NOMO-1 treated with DMSO at 0.1 percent for 48 hours (cell line): ENCODE data around the gene LRRFIP1.

ENCODE experiments used
- DNase-seq: peaks from one replicate; lab custom pipeline; 2025; ENCODE audit not compliant: unreplicated experiment; lab: John Stamatoyannopoulos, UW

LRRFIP1 gene

DNA sequence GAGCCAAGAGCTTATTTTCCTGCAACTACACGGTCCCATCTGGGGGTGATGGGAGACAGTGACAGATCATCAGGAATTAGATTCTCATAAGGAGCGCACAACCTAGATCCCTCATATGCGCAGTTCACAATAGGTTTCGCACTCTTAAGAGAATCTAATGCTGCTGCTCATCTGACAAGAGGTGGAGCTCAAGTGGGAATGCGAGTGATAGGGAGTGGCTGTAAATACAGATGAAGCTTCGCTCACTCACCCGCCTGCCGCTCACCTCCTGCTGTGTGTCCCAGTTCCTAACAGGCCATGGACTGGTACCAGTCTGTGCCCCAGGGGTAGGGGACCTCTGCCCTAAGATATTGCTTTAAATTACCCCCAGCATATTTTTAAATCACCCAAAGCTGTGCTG is 10.8 kb downstream of the LRRFIP1 start:
- DNase-seq, result no peak

DNA sequence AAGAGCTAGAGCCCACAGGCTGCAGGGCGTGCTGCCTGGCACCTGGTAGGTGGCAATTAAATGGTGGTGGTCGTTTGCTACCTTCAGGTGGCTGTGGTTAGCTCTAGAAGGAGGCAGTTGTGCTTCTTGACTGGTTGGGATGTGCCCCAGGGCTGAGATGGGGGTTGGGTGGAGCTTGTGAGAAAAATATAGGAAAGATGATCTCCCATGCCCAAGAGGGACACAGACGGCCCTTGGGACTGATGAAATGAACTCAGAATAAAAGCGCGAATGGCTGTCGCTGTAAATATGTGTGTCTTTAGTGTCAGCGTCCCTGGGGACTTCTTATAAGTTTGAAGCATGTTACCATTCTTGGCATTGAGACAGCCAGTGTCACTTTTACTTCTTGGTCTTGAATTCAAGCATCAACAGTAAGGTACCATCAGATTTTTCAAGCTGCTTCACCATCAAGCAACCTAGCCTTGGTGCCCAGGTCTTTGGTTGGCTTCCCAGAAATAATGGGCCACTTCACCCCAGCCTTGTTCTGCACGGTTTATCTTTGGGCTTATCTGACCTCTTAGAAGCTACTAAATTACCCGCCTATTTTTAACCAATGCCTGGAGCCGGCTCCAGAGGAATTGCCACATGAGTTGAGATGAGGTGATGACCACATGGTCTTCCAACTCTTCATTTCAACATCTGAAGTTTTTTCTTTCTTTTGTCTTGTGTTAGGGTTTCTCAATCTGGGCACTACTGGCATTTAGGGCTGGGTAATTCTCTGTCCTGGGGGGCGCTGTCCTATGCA is 11.9 kb downstream of the LRRFIP1 start:
- no peak for DNase-seq

DNA sequence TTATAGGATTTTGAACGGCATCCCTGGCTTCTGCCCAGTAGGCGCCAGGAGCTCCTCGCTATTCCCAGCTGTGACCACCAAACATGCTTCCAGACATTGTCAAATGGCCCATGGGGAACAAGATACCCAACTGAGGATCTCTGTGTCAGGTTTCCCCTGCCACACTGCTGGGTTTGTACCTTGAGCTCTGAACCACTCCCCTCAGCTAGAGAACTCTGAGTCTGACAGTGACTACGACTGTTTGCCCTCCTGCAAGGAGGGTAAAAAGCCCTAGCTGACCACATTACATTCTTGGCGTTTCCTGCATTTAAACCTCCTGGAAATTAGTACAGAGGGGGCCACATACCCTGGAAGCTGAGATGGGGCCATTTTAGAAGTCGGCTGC is 12.4 kb downstream of the LRRFIP1 start:
- DNase-seq, result no peak

DNA sequence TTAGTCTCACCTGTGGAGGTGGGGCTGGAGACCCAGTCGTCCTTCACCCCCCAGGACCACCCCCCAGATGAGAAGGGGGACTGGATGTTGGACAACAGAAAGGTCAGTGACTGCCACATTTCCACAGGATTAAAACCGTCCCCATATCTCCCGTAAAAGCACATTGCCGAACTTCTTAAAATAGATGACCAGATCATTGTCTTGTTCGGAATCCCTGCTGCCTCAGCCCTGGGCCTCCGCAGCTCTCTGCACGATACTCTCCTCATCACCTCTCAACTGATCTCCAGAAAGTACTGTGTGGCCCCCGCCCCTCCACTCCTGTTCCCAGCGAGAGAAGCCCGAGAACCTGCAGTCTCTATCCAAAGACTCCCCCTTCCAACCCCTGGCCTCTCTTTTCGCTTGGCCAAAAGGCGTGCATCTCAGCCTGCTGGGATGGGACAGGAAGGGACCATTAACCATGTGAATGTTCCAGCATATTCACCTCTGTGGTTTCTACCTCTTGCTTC is 13.2 kb downstream of the LRRFIP1 start:
- no peak for DNase-seq

DNA sequence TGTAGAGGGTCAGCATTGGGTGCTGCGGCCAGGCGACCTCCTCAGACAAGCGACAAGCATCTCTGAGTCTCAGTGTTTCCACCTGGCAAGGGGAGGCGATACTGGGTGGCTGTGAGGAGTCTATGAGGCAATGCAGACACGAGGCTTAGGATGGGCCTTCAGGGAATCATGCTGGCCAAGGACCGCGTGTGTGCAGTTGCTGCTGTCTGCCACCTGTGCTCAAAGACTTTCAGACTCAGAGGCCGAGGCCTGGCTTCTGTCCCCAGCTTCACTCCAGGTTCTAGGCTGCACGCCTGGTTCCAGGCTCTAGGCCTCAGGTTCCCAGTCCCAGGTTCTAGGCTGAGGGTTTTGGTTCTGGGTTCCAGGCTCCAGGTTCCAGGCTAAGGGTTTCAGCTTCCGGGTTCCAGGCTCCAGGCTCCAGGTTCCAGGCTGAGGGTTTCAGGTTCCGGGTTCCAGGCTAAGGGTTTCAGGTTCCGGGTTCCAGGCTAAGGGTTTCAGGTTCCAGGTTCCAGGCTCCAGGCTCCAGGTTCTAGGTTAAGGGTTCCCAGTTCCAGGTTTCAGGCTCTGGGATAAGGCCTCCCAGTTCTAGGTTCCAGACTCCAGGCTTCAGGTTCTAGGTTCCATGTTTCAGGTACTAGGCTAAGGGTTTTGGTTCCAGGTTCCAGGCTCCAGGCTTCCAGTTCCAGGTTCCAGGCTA is 14.8 kb downstream of the LRRFIP1 start:
- no peak for DNase-seq

DNA sequence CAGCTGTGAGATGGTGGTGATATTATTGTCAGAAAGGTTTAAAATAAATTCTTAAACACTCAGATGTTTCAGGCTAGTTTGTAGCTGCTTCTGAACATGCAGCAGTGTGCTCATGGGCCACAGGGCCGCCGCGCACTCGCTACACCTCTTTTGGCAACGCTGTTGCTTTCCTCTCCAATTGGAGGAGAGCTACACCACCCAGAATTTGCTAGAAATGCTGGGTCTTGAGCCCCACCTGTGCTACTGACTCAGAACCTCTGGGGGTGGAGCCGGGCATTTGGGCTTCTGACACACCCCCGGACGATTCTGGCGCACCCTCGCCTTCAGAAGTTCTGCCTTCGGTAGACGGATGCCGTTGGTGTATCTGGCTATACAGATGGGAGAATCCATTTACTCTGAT is 15.7 kb downstream of the LRRFIP1 start:
- no peak for DNase-seq

DNA sequence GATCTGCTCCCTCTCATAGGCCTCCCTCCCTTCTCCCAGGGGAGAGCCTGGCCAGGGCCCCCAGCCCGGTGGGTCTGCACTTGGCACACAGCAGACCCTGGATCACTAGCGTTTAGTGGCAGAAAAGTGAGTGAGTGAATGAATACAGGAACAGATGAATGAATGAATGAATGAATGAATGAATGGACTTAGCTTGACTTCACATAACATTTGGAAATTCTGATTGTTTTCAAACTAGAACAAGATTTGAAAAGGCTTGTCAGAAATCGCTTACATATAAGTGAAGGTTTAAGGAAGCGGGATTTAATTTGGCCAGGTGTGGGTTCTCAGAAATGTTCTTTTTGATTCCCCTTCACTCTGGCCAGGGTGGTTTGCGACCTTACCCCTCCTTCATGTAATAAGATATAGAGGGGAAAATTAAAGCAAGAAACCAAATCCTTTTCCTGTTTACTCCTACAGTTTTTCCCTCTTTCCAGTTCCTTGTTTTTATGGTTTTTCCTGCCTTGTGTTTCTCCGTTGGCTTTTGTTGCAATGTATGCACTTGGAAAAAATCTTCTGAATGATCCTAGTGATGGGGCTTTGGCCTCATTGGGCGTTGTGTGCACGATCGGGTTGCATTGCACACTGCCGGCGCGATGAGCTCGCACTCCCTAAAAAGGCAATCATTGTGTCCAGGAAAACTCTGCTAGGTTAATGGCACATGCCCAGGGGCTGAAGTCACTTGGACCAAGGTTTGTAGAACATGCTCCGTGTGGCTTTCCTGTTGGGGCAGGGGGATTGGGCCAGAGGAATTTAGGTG is 16.4 kb downstream of the LRRFIP1 start:
- DNase-seq, result no peak

DNA sequence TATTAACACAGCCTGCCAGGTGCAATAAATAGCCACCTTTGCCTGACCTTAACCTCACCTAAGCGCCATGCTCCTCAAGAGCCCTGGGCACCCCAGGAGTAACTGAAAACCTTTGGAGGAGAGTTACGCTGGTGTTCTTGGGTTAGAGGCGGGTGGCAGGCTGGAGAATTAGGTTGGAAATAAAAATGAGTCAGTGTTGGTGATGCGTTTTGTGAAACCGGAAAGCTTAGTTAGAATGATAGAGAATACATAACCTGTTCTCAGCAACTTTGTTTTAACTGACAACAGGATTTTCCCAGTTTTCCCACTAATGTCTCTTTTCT is 17.0 kb downstream of the LRRFIP1 start:
- no peak for DNase-seq

DNA sequence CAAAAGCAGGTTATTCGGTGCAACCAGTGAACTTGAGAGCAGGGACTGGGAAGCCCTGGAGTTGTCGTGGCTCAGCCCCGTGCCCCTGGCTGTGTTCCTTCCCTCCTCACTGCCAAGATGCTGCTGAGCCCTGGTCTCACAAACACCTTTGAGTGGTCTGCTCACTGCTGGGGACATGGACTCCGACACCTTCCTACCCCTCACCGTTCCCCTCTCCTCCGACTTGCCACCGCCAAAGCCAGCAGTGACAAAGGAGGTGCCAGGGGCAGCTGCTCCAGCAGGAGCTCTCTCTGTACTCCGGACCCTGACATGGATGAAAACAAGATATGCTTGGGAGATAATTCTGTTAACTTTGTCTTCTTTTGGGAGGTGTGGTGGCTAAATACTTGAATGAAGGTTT is 17.9 kb downstream of the LRRFIP1 start:
- no peak for DNase-seq

DNA sequence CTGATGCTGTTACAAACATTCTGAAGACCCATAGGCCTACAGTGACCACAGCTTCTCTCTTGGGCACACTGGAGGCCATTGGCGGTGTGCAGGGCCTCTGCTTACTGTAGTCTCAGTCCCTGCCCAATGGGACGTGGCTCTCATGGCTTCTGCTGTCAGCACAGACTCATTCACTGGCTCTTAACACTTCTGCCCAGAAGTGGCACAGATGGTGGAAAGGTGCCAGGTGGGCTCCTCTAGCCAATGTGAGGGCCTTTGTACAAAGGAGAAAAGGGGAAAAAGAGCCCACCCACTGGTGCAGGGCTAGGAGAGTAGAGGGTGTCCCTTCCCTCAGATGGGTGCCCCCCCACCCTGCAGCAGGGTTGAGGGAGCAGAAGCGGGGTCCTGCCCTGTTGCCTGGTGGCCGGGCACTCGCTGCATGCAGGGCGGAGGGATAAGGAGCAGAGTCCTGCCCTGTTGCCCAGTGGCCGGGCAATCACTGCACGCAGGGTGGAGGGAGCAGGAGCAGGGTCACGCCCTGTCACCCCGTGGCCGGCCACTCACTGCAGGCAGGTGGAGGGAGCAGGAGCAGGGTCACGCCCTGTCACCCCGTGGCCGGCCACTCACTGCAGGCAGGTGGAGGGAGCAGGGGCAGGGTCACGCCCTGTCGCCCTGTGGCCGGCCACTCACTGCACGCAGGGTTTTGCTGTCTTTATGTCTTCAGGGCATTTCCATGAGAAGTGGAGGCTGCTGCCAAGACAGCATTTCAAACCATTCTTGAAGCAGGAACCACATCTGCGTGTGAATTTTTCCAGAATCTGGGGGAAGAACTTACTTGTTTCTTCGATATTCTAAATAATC is 20.0 kb downstream of the LRRFIP1 start:
- no peak for DNase-seq

DNA sequence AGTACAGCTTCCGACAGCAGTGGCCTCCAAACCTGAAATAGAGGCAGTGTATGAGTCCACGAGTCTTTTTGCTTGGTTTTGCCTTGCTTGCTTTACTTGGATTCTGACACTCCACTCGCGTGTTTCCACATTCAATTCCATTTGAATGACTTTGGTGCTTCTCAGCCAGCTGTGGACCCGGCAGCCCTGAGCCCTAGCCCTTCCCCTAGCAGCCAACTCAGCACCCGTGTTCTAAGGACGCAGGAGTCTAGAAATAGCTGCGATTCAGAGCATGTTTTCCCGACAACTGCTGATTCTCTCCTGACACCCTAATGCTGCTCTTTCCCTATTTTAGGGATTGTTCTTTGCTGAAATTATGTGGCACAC is 20.6 kb downstream of the LRRFIP1 start:
- DNase-seq, result no peak

DNA sequence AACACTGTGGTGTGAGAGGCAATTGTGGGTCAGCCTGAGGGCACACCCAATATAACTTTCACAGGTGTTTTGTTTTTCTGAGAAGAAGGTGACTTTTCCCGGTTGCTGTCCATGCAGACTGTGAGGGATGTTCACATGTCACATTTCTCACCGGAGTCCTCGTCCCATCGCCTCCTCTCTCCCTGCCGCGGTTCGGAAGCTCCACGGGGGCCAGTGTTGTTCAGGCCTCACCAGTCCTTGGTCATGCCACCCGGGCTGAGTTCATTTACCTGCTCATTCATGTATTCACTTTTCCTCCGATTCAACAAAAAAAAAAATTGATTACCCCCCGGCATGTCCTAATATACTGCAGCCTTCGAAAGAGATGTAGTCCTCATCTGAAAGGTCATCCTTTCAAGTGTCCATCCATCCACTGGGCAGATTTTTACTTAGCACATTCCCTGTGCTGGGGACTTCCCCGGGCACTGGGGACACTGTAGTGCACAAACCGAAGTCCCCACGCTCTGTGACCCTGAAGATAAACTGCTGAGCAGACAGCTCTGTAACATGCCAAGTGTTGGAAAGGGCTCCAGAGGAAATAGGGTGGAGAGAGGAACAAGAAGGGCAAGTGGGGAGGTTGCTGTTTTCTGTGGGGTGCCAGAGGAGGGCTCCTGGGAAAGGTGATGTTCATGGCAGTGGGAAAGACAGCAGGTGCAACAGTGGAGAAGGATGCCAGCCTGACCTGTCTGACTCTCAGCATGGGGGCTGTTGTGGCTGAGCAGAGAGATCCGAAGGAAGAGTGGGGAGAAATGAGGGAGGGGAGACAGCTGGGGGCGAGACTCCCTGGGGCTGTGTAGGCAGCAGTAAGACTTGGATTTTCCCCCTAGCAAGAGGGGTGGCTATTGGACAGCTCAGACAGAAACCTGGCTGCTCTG is 22.4 kb downstream of the LRRFIP1 start:
- no peak for DNase-seq

DNA sequence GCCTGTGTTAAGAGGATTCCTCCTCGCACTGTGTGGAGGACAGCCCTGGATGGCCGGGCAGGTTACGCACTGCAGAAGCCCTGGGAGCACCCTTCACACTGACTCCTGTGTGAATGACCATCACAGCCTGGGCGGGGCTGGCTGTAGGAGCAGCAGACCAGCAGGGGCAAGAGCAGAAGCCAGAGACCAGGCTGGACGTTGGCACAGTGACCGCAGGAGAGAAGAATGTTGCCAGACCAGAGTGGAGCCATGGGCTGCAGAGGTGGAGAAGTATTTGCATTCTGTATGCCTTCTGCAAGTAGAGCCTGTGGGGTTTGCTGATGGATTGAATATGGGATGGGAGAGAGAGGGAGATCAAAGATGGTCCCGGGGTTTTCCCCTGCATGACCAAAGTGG is 23.1 kb downstream of the LRRFIP1 start:
- DNase-seq, result no peak

DNA sequence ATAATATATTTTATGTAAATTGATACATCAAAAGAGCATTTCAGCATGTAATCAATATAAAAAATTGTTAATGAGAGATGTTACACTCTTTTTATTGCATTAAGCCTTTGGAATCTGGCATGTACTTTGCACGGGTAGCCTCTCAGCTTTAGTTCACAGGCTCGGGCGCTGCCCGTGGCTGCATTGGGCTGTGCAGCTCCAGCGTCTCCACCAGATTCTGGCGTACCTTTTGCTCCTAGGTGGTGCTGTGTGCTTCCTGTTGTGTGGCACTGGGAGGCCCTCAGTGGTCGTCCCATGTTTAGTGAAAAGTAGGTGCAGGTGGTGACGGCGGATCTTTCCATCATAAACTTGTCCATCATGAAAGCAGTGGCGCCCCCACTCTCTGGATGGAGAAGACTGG is 24.4 kb downstream of the LRRFIP1 start:
- no peak for DNase-seq

DNA sequence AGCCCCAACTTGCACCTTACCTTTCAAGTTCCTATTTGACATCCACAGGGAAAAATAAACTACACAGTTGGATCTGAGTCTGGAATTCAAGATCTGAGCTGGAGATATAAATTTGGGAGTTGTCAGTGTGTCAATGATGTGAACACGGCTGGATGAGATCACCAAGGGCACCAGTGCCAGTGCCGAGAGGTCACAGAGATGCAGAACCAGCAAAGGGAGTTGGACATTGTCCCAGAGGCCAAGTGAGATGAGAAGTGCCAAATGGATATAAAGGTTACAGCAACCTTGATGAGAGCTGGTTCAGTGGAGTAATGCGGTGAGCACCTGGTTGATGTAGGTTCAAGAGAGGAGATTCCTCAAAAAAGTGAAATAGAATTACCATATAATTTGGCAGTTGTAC is 24.8 kb downstream of the LRRFIP1 start:
- DNase-seq, result no peak

DNA sequence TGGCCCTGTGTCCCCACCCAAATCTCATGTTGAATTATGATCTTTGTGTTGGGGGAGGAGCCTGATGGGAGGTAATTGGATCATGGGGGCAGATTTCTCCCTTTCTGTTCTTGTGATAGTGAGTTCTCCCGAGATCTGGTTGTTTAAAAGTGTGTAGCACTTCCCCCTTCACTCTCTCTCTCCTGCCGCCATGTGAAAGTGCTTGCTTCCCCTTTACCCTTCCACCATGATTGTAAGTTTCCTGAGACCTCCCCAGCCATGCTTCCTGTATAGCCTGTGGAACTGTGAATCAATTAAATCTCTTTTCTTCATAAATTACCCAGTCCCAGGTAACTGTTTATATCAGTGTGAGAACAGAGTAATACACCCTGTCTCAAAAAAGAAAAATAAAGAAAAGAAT is 25.5 kb downstream of the LRRFIP1 start:
- DNase-seq, result peak; percentile 19

DNA sequence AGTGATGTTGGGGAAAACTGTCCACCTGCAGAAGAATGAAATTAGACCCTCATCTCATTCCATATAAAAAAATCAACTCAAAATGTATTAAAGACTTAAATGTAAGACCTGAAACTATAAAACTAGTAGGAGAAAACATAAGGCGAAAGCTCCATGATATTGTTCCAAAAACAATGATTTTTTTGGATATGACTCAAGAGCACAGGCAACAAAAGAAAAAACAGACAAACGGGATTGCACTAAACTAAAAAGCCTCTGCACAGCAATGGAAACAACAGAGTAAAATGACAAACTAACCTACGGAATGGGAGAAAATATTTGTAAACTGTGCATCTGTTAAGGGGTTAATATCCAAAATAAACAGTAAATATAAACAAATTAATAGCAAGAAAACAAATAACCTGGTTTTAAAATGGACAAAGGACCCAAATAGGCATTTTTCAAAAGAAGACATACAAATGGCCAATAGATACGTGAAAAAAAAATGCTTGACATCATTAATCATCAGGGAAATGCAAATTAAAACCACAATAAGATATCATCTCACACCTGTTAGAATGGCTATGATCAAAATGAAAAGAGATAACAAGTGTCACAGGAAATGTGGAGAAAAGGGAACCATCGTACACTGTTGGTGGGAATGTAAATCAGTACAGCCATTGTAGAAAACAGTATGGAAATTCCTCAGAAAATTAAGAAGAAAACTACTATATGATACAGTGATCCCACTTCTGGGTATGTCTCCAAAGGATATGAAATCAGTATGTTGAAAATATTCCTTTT is 26.6 kb downstream of the LRRFIP1 start:
- no peak for DNase-seq

DNA sequence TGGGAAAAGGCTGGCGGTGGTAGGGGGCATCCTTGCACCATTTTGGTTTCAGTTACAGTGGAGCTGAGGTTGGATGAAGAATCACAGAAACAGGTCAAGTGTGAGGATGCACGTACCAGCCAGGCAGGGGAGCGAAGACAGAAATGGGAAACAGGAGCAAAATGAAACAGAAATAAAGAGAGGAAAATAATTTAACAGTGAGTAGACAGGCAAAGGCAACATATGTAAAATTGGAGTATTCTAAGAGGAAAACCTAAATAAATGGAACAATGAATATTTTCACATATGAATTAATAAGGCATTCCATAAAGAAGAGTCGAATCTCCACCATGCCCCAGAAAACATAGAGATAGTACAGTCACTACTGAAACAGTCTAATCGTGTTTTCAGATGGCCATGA is 29.7 kb downstream of the LRRFIP1 start:
- no peak for DNase-seq

DNA sequence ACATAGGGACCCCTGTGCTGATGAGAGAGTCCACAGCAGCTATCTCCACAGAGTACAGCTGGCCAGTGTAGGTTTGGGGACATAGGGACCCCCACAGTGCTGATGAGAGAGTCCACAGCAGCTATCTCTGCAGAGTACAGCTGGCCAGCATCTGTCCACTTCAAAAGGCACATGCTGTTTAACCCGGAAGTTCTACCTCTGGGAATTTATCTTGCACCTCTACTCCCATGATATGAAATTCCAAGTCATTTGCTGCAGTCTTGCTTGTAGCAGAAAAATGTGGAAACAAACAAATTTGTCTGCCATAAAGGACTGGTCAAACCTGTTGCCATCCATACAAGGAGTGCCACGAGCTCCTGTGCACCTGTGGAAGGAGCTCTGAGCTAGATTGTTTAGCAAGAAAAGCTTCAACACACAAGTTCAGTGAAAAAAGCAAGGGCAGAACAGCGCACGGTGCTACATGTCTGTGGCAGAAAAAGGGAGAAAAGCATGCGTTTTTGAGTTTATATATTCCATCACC is 33.1 kb downstream of the LRRFIP1 start:
- DNase-seq, result no peak
